ENCODE results near the gene IDUA. TPM values are rescaled to one million over a fixed set of nuclear protein-coding genes. Genes with fewer than 3 reads are reported as not detected.
A peak's percentile ranks its signal among the peaks of the same experiment; 100 is the strongest.

IDUA gene
- total RNA-seq, 1 experiment from 2014 or later: 35.0 TPM

DNA sequence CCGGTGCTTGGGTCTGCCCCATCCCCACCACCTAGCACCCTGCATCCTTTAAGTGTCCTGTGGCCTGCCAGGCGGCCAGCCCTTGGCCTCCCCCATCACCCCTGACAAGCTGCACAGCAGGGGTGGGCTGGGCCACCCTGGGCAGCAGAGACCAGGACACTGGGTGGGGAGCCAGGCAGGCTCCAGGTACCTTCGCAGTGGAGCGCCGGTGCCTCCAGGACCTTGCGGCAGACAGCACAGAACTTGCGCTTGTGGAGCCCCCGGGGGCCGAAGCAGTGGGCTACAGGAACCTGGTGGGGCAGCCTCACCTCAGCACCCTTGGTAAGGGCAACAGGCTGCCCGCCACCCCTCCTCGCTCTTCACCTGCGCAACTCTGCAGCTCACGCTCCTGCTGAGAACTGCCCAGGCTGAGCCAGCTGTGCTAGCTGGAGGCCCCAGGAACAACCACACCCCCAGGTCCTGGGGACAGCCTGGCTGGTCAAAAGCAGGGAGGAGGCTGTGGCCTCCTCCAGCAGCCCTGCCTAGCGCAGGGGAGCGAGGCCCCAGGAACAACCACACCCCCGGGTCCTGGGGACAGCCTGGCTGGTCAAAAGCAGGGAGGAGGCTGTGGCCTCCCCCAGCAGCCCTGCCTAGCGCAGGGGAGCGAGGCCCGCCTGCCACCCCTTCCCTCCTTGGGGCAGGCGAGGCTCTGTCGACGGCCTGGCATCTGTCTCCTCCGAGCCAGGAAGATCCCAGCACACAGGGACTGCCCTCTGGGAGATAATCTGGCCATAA lies 18.0 kb upstream of the IDUA start:
- BruUV-seq (replicated peaks): no TSS peak
- Mint-ChIP-seq H3K27me3 (ENCODE audit: insufficient read depth, unreplicated experiment) (no peaks in the 10 kb centered on the region), H3K36me3 (ENCODE audit: insufficient read depth, unreplicated experiment) (peaks cover 10% of the 10 kb centered on the region), H3K27ac (ENCODE audit: low read depth, unreplicated experiment) (no peak overlapping the region), H3K4me1 (ENCODE audit: insufficient read depth, unreplicated experiment) (peaks cover 5% of the 10 kb centered on the region), H3K4me3 (ENCODE audit: unreplicated experiment) (no peak overlapping the region), H3K9me3 (ENCODE audit: unreplicated experiment) (no peaks in the 10 kb centered on the region)
- intact Hi-C loops (cut with micrococcal nuclease): no loop called here
- CTCF ChIA-PET: interaction anchor here (0.6 to 1.0 kb wide), 3 partner anchors 13 to 1317 kb away, joined by 3 read pairs; no protein-coding TSS in a partner anchor
- TF ChIP-seq, protein P1, sequence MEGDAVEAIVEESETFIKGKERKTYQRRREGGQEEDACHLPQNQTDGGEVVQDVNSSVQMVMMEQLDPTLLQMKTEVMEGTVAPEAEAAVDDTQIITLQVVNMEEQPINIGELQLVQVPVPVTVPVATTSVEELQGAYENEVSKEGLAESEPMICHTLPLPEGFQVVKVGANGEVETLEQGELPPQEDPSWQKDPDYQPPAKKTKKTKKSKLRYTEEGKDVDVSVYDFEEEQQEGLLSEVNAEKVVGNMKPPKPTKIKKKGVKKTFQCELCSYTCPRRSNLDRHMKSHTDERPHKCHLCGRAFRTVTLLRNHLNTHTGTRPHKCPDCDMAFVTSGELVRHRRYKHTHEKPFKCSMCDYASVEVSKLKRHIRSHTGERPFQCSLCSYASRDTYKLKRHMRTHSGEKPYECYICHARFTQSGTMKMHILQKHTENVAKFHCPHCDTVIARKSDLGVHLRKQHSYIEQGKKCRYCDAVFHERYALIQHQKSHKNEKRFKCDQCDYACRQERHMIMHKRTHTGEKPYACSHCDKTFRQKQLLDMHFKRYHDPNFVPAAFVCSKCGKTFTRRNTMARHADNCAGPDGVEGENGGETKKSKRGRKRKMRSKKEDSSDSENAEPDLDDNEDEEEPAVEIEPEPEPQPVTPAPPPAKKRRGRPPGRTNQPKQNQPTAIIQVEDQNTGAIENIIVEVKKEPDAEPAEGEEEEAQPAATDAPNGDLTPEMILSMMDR (IDR thresholded peaks at IDR 0.05; ENCODE audit: unreplicated experiment): no peak
- POLR2A ChIA-PET: no interaction called here
- no peak for DNase-seq (ENCODE audit: unreplicated experiment)

DNA sequence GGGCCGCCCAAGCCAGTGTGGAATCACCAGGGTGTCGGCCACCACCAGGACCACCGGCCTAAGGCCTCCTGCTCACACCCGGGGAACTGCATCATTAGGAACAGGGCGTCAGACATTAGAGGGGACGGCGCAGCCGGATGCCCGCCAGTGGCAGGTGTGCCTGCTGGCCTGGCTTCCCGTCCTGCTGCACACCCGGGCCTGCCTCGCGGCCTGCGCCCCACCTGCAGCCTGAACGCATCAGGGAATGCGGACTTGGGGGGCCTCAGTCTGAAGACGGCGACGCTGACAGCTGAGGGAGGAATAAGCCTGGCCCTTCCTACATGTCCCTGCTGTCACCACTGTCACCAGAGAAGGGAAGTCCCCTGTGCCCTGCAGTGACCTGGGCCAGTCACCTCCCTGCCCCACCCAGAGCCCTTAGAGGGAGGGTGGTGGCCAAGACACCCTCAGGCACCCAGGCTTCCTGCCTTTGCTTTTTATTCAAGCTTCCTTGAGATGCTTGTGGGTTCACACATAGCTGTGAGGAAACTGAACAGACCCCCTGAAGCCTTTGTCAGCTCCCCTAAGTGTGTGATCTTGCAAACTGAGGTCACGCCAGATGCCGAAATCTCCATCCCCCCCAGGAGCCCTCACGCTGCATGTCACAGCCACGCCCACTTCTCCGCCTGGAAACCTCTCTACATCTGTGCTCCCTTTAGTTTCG lies 16.6 kb upstream of the IDUA start:
- BruUV-seq (replicated peaks): no TSS peak
- POLR2A ChIA-PET: no interaction called here
- DNase-seq (ENCODE audit: unreplicated experiment): no peak
- TF ChIP-seq, protein P1 (IDR thresholded peaks at IDR 0.05; ENCODE audit: unreplicated experiment): no peak
- CTCF ChIA-PET: no interaction called here
- no peaks in the 10 kb centered on the region for H3K9me3 Mint-ChIP-seq (ENCODE audit: unreplicated experiment)
- peaks cover 5% of the 10 kb centered on the region for H3K4me1 Mint-ChIP-seq (ENCODE audit: insufficient read depth, unreplicated experiment)
- H3K4me3 Mint-ChIP-seq (ENCODE audit: unreplicated experiment): no peak overlapping the region
- no peaks in the 10 kb centered on the region for H3K27me3 Mint-ChIP-seq (ENCODE audit: insufficient read depth, unreplicated experiment)
- intact Hi-C loops (cut with micrococcal nuclease): no loop called here
- H3K27ac Mint-ChIP-seq (ENCODE audit: low read depth, unreplicated experiment): no peak overlapping the region
- H3K36me3 Mint-ChIP-seq (ENCODE audit: insufficient read depth, unreplicated experiment): peaks cover 10% of the 10 kb centered on the region

DNA sequence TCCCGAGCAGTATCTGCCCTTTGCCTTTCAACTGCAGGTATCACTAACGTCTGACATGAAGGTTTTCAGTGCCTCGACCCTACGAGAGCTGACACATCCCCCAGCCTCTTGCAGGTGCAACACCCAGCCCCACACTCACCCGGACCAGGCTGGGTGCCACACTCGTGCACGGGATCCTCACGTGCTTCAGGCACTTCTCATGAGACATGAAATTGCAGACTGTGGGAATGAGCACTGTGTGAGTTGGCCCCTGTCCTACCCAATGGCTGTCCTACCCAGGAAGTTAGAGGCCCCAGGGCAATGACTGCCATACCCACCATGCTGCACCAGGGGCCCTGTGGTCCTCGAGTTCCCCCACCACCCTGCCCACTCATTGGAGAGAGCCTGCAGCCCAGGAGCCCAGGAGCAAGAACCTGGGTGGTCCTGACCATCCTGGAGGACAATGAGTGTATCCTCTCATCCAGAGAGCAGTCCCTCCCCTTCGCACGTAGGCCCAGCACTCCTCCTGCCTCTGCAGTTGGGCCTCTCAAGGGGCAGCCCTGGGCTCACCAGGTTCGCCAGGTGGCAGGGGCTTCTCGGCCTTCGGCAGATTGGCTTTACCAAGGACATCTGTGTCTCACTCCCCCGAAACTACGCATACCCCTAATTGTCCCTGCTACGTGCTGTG lies 15.9 kb upstream of the IDUA start:
- TF ChIP-seq, protein P1 (IDR thresholded peaks at IDR 0.05; ENCODE audit: unreplicated experiment): no peak
- Mint-ChIP-seq H3K27ac (ENCODE audit: low read depth, unreplicated experiment) (no peak overlapping the region), H3K27me3 (ENCODE audit: insufficient read depth, unreplicated experiment) (no peaks in the 10 kb centered on the region), H3K9me3 (ENCODE audit: unreplicated experiment) (no peaks in the 10 kb centered on the region), H3K4me3 (ENCODE audit: unreplicated experiment) (peak overlapping the region; percentile 8), H3K36me3 (ENCODE audit: insufficient read depth, unreplicated experiment) (peaks cover 2% of the 10 kb centered on the region), H3K4me1 (ENCODE audit: insufficient read depth, unreplicated experiment) (peaks cover 5% of the 10 kb centered on the region)
- intact Hi-C loops (cut with micrococcal nuclease): no loop called here
- DNase-seq (ENCODE audit: unreplicated experiment): no peak
- POLR2A ChIA-PET: interaction anchor here (2.5 kb wide), 1 partner anchor 39 kb away, joined by 10 read pairs; the partner anchor contains the start of genes GAK and TMEM175
- CTCF ChIA-PET: no interaction called here
- no TSS peak for BruUV-seq (replicated peaks)

All from MCF 10A (cell line).